Skeletal muscle satellite cell (primary cell): ENCODE data around the gene PGBD5.

Experiments
- H3K27me3 ChIP-seq: 2 replicates; pipeline ENCODE4 v1.7.0; 2013; ENCODE audit warnings: low read length; ENCODE audit not compliant: control insufficient read depth, insufficient read depth
- H3K36me3 ChIP-seq: 2 replicates; pipeline ENCODE4 v1.7.0; 2013; ENCODE audit warnings: mild to moderate bottlenecking, control low read depth, low read length; ENCODE audit not compliant: insufficient read depth
- H3K4me1 ChIP-seq: 2 replicates; pipeline ENCODE4 v1.7.0; 2013; ENCODE audit warnings: low read length; ENCODE audit not compliant: control insufficient read depth, insufficient read depth
- H3K4me2 ChIP-seq: 2 replicates; pipeline ENCODE4 v1.7.0; 2013; ENCODE audit warnings: mild to moderate bottlenecking, low read length
- H3K4me3 ChIP-seq: 2 replicates; pipeline ENCODE4 v1.7.0; 2013; ENCODE audit warnings: low read length
- H3K9ac ChIP-seq: 2 replicates; pipeline ENCODE4 v1.7.0; 2013; ENCODE audit warnings: mild to moderate bottlenecking, low read depth, low read length, moderate library complexity
- H3K9me3 ChIP-seq: replicated peaks from 2 replicates; pipeline ENCODE4 v1.7.0; 2013; ENCODE audit warnings: mild to moderate bottlenecking, control low read depth, low read length

PGBD5 gene

GRCh38 chr1:230316864-230317745, 109.0 kb downstream of the PGBD5 start:
- Histone ChIP-seq H3K4me1 (peaks cover 8% of the 10 kb centered on the region), H3K4me2 (no peak overlapping the region), H3K36me3 (no peaks in the 10 kb centered on the region), H3K4me3 (no peak overlapping the region), H3K27me3 (no peaks in the 10 kb centered on the region), H3K9me3 (no peaks in the 10 kb centered on the region), H3K9ac (no peak overlapping the region)

GRCh38 chr1:230315099-230315498, 111.0 kb downstream of the PGBD5 start:
- H3K4me2 ChIP-seq, result no peak overlapping the region
- H3K27me3 ChIP-seq, result no peaks in the 10 kb centered on the region

DNA sequence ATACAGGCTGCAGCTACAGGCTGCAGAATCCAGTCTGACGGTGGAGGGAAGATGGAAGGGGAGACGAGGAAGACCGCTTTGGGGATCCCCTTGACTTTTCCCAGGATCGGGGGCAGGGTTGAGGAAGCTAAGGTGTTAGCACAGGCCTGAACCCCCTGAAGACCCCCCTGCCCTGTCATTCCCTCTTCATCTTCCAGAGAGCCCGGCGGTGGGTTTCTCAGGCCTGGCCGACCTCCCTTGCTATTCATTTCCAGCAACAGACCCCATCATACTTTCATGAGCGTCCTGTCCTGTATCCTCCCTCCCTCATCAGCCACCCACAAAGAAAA, 112.0 kb downstream of the PGBD5 start:
- H3K9me3 ChIP-seq, result no peaks in the 10 kb centered on the region
- H3K9ac ChIP-seq, result no peak overlapping the region
- no peak overlapping the region for H3K4me2 ChIP-seq
- no peak overlapping the region for H3K4me3 ChIP-seq
- H3K27me3 ChIP-seq, result no peaks in the 10 kb centered on the region
- H3K36me3 ChIP-seq, result no peaks in the 10 kb centered on the region
- H3K4me1 ChIP-seq, result no peaks in the 10 kb centered on the region

More at GRCh38 chr1:230315099-230315498, 111.0 kb downstream of the PGBD5 start:
- H3K4me1 ChIP-seq, result no peaks in the 10 kb centered on the region
- H3K36me3 ChIP-seq, result no peaks in the 10 kb centered on the region
- H3K4me3 ChIP-seq, result no peak overlapping the region
- no peaks in the 10 kb centered on the region for H3K9me3 ChIP-seq
- no peak overlapping the region for H3K9ac ChIP-seq

DNA sequence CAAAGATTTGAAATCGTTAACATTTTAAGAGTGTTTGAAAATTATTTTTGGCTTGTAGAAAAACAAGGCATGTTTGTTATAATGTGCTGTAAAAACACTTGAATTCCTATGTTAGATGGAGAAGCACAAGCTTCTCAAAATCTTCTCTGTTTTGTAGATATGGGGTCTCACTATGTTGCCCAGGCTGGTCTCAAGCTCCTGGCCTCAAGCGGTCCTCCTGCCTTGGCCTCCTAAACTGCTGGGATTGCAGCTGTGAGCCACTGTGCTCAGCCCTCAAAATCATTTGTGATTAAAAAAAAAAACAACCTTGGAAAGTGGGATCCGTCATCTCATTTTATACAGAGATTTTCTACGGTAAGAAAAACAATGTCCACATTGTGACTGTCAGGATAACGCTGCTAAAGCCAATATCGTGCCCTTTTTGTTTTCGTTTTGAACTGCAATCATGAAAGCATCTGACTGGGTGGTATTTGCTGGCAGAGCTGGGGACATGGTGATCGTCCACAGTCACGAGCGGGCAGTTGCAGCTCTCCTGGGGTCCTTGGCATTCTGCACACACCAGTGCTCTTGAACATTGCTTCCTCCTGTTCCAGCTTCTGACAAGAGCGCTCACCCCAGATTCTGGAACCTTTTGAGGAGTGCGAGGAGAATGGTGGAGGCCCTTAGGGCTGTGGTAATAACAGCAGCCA, 112.5 kb downstream of the PGBD5 start:
- H3K4me3 ChIP-seq, result no peak overlapping the region
- no peaks in the 10 kb centered on the region for H3K4me1 ChIP-seq
- H3K36me3 ChIP-seq, result no peaks in the 10 kb centered on the region
- no peak overlapping the region for H3K4me2 ChIP-seq
- H3K9me3 ChIP-seq, result no peaks in the 10 kb centered on the region
- H3K27me3 ChIP-seq, result no peaks in the 10 kb centered on the region
- no peak overlapping the region for H3K9ac ChIP-seq

DNA sequence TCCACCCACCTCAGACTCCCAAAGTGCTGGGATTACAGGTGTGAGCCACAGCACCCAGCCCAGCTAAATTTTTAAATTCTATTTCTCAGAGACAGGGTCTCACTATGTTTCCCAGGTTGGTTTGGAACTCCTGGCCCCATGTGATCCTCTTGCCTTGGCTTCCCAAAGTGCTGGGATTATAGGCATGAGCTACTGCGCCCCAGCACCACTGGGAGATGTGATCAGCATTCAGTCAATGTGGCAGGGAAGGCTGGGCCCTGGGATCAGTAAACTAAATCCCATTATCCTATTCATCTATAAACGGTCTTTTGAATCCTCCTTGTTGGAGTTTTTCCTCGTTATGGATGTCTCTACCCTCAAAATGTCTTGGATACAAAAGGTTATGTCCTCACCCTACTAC, 113.5 kb downstream of the PGBD5 start:
- H3K27me3 ChIP-seq, result no peaks in the 10 kb centered on the region
- no peak overlapping the region for H3K4me2 ChIP-seq
- no peak overlapping the region for H3K9ac ChIP-seq
- H3K36me3 ChIP-seq, result no peaks in the 10 kb centered on the region
- no peaks in the 10 kb centered on the region for H3K9me3 ChIP-seq
- H3K4me3 ChIP-seq, result no peak overlapping the region
- H3K4me1 ChIP-seq, result peaks cover 6% of the 10 kb centered on the region

DNA sequence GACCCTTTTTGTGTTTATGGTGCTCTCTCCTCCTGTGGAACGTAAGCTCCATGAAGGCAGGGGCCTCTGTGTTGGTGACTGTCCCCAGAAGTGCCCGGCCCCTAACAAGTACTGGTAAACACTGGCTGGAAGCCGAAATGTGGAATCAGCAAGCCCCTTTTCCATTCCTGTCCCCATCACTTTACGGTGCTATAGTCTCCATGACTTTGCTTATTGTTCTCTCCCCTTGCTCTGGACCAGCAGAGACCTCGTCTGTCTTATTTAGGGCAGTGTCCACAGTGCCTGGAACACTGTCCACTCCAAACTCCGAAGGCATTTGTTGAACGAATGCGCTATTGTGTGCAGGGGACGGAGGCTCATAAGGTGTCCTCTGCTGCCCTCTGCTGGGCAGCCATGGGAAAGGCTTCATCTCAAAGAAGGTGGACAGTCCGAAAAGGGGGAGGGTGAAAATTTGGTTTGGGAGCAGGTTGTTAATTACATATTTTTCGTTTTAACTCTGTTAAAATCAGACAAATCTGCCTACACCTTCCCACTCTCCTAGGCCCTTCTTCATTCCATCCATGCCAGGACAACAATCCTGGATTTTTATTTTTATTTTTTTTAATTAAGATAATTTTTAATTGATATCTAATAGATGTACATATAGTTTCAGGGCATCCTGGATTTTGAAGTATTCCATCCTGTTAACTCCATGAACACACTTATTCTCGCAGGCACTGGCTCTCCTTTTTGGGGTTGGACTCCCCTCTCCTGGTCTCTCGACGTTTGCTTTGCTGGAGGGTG, 115.6 kb downstream of the PGBD5 start:
- Histone ChIP-seq H3K36me3 (no peaks in the 10 kb centered on the region), H3K27me3 (no peaks in the 10 kb centered on the region), H3K9ac (no peak overlapping the region), H3K4me1 (peaks cover 10% of the 10 kb centered on the region), H3K4me2 (no peak overlapping the region), H3K9me3 (no peaks in the 10 kb centered on the region), H3K4me3 (no peak overlapping the region)

DNA sequence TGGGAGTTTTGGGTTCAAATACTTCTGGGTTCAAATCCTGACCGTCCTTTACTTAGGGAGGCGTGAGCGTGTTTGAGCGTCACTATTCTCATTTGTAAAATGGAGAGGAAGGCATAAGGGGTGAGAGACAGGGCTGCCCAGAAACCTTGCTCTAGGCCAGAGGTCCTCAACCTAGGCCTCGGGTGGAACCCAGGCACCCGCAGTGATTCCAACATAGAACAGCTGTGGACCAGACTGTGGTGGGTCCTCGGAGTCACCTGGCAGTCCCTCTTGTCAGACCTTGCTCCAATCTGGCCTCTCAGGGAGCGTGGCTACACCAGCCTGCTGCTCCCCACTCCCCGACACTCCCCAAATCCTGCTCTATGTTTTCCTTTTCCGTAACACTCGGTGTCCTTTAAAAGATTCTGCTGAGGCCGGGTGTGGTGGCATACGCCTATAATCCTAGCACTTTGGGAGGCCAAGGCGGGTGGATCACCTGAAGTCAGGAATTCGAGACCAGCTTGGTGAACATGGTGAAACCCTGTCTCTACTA, 116.4 kb downstream of the PGBD5 start:
- Histone ChIP-seq H3K9ac (no peak overlapping the region), H3K4me1 (peaks cover 10% of the 10 kb centered on the region), H3K9me3 (no peaks in the 10 kb centered on the region), H3K36me3 (no peaks in the 10 kb centered on the region), H3K27me3 (no peaks in the 10 kb centered on the region), H3K4me3 (no peak overlapping the region), H3K4me2 (no peak overlapping the region)

GRCh38 chr1:230308821-230309220, 117.3 kb downstream of the PGBD5 start:
- Histone ChIP-seq H3K36me3 (no peaks in the 10 kb centered on the region), H3K9ac (no peak overlapping the region), H3K4me3 (no peak overlapping the region), H3K9me3 (no peaks in the 10 kb centered on the region), H3K27me3 (no peaks in the 10 kb centered on the region), H3K4me2 (no peak overlapping the region), H3K4me1 (peaks cover 15% of the 10 kb centered on the region)

DNA sequence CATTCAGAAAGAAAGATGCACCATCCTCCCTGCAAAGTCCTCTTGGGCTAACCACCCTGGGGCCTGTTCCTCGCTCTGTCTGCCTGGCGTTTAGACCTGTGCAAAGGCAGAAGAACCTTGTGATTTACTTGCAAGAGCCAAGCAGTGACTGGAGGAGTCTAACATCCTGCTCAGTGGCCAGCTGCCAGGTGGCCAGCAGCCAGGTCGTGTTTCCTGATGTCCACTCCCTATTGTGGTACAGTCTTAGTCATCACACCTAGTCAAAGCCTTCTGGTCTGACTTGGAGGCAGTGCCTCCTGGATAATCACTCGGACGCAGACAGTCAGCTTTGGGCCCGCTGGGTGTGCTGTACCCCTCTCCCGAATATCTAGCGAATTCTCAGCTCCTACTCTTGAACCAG, 118.1 kb downstream of the PGBD5 start:
- peaks cover 21% of the 10 kb centered on the region for H3K4me1 ChIP-seq

GRCh38 chr1:230307213-230307612, 118.9 kb downstream of the PGBD5 start:
- H3K27me3 ChIP-seq, result no peaks in the 10 kb centered on the region
- no peak overlapping the region for H3K4me2 ChIP-seq
- H3K9ac ChIP-seq, result no peak overlapping the region
- H3K36me3 ChIP-seq, result no peaks in the 10 kb centered on the region
- no peaks in the 10 kb centered on the region for H3K9me3 ChIP-seq
- no peak overlapping the region for H3K4me3 ChIP-seq
- H3K4me1 ChIP-seq, result peaks cover 21% of the 10 kb centered on the region

More for the DNA sequence above, 118.1 kb downstream of the PGBD5 start:
- no peaks in the 10 kb centered on the region for H3K9me3 ChIP-seq
- H3K27me3 ChIP-seq, result no peaks in the 10 kb centered on the region
- H3K4me2 ChIP-seq, result no peak overlapping the region
- H3K4me3 ChIP-seq, result no peak overlapping the region
- H3K36me3 ChIP-seq, result no peaks in the 10 kb centered on the region
- no peak overlapping the region for H3K9ac ChIP-seq

DNA sequence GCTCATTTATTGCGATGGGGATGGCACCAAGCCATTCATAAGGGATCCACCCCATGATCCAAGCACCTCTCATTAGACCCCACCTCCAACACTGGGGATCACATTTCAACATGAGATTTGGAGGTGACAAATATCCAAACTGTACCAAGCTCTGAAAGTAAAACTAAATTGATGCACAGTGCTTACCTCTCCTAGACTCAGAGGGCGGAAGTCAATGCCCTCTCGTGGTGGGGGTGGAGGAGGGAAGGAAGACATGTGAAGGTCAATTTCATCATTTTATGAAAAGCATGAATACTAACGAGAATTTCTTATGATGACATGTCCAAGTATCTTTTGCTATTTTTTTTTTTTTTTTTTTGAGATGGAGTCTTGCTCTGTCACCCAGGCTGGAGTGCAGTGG, 120.0 kb downstream of the PGBD5 start:
- H3K9ac ChIP-seq, result no peak overlapping the region
- no peak overlapping the region for H3K4me2 ChIP-seq
- H3K4me3 ChIP-seq, result no peak overlapping the region
- H3K9me3 ChIP-seq, result no peaks in the 10 kb centered on the region
- no peaks in the 10 kb centered on the region for H3K27me3 ChIP-seq
- H3K4me1 ChIP-seq, result peaks cover 21% of the 10 kb centered on the region
- H3K36me3 ChIP-seq, result no peaks in the 10 kb centered on the region
